ENCODE measurements around the gene MEX3C.

Gene MEX3C

DNA sequence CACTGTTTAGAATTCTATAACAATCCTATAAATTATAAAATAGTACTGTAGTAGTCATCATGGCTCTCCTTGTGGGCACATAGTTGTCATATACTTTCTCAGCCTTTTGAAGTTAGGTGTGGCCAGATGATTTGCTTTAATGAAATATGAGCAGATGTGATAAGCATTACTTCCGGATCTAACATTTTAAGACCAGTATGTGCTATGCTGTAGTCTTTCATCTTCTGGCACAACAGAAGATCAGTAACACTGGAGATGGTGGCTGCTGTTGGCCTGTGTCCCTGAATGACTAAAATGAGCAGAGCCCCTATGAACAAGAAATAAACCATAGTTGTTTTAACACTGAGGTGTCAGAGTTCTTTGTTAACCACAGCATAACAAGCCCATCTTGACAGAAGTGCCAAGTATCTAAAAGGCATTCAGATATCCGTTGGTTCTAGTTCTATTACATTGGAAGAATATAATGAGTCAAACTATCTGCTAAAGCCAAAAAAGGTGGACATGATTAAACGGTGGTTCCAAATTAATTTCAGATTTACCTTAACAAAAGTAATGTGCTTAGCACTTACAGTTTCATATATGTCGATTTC is 6.3 kb downstream of the MEX3C start:
- peak; percentile 67 for DNase-seq

DNA sequence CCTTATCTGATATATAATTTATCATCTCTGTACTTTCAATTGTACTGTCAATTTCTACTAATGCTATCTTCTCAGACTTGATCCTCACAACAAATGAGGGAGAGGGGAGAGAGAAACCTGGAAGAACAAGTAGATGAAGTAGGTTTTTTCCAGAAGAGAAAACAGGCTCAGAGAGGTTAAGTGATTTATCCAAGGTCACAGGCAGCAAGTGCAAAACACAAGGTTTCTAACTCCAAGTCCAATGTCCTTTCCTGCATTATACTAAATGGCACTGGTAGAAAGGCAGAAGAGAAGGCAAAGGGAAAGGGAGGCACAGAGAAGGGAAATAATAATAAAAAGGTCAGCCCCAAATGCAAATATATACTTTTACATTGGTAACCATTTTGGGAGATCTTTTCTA is 7.5 kb downstream of the MEX3C start:
- no peak for DNase-seq

DNA sequence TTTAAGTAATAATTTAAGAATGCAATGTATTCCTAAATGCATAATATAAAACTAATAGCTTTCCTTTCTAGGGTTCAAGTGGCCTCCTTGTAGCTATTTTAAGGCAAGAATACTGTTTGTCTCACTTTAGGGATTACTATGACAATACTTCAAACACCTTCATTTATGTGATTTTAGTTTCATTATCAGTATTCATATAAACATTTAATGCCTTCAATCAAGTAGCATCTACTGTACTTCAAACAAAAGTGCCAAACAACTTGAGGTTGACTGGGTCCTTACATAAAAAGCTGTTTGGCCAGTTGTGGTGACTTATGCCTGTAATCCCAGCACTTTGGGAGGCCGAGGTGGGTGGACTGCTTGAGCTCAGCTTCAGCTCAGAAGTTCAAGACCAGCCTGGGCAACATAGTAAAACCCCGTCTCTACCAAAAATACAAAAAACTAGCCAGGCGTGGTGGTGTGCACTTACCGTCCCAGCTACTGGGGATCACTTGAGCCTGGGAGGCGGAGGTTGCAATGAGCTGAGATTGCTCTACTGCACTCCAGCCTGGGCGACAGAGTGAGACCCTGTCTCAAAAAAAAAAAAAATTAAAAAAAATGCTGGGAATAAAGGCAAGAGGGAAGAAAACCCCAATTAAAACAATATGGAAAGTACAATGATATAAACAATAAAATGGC is 9.3 kb downstream of the MEX3C start:
- DNase-seq = no peak

DNA sequence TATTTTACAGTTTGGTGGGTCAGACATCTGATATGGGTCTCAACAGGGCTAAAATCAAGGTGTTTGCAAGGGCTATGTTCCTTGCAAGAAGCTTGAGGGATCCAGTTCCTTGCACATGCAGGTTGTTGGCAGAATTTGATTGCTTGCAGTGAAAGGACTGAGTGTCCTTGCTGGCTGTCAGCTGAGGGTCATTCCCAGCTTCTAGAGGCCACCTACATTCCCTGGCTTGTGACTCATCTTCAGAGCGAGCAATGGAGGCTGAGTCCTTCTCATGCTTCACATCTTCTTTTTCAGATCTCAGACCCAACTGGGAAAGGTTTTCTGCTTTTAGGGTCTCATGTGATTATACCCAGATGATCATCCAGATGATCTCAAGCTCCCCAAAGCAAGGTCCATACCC is 12.4 kb downstream of the MEX3C start:
- no peak for DNase-seq

DNA sequence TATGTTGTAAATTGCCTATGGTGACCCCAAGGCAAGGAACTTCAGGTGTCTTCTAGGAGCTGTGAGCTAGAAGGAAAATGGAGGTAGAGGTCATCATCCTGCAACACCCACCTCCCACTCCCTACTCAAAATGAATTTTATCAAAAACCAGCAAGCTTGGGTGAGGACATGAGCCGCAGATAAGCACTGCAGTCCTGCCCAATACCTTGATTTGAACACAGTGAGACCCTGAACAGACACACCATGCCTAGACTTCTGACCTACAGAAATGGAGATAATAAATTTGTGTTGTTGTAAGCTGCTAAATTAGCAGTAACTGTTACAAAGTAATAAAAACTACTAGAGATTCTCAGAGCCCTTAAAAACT is 13.4 kb downstream of the MEX3C start:
- DNase-seq = no peak

DNA sequence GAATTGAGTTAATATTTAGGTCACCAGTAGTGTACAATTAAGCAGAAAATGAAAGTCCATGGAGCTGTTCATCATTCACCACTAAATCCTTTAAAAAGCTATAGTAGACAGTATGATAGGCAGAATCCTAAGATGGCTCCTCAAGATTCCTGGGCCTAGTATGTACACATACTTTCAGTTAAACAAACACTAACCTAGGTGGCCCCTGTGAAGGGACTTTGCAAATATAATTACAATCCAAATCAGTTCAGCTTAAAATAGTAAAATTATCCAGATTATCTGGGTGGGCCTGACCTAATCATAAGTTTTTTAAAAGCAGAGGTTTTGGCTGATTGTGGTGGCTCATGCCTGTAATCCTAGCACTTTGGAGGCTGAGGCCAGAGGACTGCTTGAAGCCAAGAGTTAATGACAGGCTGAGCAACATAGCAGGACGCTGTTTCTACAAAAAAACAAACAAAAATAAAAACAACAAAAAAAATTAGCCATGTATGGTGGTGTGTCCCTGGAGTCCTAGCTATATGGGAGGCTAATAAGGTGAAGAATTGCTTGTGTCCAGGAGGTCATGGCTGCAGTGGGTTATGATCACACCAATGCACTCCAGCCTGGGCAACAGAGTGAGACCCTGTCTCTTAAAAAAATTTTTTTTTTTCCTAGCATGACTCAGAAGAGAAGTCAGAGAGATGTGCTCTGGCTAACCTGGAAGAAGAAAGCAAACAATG is 13.9 kb downstream of the MEX3C start:
- no peak for DNase-seq

DNA sequence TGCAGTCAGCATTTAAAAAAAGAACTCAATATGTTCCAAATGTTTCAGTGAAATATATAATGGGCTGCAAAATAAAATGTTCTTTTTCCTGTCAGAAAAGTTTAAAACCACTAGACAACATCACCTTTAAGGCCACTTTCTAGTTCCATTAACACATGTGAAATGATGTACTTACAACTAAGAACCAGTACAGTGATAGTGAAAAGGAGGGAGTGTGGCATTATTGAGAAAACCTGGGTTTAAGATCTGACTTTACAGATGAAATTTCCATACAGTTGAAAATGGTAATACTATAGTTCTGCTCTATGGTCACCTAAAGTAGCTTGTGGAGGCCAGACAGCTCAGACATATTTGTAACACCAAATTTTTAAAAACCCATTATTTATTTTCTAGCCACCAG is 14.7 kb downstream of the MEX3C start:
- no peak for DNase-seq

DNA sequence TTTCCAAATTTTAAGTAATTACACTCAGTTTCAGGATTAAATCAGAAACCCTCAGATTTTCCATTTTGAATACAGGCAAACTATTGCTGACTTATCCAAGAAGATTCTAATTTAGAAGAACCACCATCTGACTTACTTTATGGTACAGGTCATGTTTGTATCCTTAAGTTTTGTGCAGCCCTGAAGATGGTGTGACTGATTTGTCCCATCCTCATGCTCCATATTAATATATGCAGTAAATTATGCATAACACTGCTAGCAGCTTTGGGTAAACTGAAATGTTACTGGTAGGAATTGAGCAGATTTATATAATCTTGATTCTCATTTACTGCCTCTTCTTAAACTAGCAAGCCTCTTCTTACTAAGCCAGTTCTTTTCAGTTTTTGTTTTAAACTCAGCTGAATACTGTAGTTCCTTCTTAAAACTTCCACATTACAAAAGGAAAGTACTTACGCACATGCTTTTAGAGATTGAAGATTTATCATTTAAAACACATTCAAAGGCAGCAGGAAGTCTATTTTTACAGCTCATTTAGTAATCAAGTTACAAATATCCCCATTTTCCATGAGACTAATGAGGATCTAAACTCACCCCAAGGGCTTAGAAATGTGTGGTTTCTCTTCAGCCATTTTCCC is 25.7 kb downstream of the MEX3C start:
- no peak for DNase-seq

DNA sequence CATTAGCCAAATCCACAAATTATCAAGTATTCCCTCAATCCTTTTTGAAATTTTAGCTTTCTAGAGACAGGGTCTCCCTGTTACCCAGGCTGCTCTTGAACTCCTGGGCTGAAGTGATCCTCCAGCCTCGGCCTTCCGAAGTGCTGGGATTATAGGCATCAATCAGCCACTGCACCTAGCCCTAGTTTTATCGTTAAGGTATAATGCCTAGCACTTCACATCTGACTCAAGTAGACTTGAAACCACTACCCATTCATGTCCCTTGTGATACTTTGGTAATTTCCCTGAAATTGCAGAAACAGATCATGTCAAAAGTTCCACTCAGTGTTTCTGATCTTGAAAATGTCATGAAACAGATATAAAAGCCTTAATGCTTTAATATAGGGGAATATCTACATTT is 26.3 kb downstream of the MEX3C start:
- DNase-seq = no peak

DNA sequence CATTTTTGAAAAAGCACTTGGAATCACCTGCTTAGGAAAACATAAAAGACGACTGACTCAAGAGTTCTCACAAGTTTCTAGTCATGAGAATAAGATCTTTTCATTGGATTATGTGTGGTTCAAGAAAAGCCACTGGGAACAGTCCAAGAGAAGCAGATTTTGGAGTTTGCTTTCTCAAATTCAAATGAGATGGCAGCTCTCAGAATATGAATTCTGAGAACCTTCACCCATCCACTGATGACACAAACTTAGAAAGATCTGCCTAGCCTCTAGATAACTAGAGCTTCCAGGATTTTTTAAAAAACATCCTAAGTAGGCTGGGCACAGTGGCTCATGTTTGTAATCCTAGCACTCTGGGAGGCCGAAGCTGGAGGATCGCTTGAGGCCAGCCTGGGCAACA is 26.8 kb downstream of the MEX3C start:
- no peak for DNase-seq

DNA sequence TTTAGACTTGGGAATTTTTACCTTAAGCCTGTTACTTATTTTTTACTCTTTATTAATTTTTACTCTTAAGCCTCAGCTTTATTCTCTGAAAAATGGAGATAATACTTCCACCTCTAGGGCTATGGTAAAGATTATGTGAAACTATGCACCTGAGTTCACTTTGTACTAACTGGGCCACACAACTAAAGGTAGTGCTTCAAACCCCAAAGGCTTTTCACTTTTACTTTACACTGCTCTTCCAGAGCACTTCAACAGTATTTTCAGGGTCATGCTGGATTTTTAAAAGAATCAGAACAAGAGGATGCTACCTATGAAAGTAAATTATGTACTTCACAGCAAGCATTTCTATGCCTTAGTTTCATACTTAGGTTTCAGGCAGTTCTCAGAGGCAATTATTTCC is 27.8 kb downstream of the MEX3C start:
- DNase-seq = no peak

DNA sequence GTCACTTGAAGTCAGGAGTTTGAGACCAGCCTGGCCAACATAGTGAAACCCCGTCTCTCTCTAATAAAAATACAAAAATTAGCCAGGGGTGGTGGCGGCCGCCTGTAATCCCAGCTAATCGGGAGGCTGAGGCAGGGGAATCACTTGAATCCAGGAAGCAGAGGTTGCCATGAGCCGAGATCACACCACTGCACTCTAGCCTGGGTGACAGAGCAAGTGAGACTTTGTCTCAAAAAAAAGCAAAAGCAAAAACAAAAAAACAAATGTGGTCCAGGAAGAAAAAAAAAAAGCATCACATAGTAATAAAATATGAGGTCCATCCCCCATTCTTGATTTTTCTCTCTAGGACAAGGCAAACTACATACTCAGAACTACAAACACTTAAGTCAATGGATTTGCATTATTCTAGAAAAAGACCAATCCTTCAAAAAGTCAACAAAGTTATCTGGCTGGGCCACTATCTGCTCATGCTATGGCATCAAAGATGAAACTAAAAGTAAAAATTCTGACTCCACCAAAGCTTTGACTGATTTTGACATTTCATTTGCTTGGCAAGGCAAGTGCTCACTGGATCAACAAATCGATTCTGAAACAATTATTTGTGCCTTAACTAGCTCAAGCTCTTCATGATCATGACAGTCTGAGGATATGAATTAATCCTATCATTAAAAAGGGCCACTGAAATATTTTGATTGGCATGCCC is 28.4 kb downstream of the MEX3C start:
- DNase-seq = no peak

DNA sequence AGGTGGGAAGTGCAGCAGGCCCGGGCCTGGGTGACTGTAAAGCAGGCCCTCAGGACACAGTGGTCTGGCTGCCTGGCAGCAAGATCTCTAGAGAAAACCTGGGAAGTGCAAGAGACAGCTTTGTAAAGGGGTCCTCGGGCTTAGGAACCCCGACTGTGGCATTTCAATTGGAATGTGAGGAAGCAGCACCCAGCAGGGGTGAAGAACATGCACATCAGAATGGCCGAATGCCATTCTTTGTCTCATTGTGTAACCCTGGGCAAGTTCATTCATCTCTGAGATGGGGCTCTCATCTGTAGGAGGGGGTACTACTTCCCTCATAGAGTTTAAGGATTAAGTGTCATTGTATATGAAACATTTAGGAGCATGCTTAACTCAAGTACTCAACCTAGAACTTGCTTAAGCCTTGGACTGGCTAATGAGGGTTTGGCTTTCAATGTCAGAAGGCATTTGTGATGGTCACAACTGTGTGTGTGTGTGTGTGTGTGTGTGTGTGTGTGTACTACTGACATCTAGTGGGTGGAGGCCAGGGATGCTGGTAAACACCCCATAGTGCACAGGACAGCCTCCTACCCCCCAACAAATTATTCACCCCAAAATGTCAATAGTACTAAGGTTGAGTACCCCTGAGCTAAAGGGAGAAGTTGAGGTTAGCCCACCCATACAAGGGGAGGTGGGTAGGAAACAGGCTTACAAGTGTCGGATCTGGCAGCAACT is 29.3 kb downstream of the MEX3C start:
- DNase-seq = no peak

DNA sequence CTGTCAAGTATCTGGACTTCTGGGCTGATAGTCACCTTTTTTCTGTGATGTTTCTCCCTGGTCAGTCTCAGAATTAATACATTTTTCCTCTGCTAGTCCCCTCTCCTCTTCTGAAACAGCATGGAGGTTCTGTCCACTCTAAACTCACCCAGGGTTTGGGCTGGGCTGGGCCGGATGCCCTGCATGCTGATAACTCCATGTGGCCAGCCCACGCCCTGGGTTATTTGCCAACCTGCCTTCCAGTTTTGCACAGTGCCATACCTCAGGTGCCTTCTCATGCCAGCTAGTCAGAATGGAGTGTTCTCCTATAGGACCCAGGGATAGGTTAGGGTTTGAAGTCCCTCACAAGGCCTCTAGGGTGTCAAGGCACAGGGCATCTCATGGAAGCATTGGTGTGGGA is 32.2 kb downstream of the MEX3C start:
- DNase-seq = no peak

DNA sequence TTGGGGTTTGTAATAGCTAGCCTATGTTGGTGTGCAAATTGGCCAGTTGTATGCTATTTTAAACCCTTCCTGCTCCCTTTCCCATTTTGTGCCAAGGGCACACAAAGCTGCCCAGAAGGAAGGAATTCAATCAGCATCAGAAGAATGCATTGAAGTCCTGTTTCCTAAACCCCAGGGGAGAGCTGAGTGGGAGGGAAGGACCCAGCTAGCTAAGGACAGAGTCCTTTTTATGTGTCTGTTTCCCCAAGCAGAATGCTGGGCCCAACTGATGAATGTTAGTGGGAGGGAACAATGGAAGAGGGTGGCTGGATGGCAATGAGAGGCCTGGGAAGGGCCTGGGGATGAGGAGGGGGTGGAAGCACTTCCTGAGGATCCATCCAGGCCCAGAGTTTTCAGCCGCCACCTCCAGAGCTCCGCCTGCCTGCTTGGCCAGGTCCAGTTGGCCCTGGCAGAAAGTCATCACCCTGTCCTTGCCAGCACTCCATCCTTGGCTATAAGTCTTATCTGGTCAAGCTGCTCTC is 32.7 kb downstream of the MEX3C start:
- no peak for DNase-seq

DNA sequence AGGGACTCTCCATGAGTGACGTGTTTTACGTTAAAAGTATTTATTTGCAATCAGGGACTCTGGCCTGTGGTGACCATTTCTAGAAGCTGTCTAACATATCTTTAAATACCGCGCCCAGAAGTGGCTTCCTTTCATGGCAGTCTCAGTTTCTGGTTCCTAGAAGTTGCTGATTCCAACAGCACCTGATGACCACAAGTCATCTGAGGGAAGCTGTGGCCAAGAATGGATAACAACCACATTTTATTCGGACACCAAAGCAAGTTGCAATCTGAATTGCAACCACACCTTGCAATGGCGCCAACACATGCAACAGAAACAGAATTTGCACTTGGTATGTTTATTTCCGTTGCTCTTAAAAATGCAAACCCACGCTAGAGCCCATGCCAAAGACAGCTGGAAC is 33.1 kb downstream of the MEX3C start:
- no peak for DNase-seq

DNA sequence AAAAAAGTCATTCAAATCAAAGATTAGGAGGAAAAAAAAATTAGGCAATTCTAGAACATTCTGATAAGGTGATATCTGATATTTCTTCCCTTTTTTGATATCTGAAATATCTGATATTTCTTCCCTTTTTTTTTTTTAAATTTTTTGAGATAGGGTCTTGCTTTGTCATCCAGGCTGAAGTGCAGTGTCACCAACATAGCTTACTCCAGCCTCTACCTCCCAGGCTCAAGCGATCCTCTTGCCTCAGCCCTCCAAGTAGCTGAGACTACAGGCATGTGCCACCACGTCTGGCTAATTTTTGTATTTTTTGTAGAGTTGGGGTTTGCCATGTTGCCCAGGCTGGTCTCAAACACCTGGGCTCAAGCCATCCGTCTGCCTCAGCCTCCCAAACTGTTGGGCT is 33.9 kb downstream of the MEX3C start:
- DNase-seq = no peak

DNA sequence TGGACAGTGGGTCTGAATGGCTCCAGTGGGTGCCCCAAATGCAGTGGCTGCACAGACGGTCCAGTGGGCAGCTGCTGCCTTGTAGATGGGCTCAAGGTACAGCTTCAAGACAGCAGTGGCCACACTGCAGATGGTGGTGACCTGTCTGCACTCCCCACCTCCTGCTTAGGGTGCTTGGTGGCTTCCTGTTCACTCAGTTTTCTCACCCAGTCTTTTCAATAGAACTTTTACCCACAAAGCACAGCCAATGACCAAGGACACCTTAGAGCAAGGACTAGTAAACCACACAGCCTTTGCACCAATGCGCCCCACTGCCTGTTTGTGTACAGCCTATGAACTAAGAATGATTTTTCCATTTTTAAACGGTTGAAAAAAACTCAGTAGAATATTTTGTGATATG is 34.9 kb downstream of the MEX3C start:
- DNase-seq = no peak

DNA sequence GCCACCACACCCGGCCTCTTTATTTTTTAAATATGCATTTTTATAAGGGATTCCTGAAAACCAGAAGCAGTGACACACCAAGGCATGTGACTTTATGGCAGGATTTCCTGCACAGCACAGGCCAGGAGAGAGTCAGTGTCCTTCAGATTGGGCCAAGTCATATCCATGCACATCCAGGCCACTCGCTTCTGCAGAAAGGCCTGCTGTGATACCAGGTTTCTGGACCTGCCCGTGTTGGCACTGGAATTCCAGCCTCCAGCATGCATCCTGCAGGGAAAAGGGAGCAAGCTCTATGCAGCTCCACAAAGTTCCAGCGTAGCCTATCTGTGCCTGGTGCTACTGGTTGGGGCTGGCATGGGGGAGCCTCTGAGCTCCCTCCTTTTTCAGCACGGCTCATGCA is 36.8 kb downstream of the MEX3C start:
- DNase-seq = no peak

DNA sequence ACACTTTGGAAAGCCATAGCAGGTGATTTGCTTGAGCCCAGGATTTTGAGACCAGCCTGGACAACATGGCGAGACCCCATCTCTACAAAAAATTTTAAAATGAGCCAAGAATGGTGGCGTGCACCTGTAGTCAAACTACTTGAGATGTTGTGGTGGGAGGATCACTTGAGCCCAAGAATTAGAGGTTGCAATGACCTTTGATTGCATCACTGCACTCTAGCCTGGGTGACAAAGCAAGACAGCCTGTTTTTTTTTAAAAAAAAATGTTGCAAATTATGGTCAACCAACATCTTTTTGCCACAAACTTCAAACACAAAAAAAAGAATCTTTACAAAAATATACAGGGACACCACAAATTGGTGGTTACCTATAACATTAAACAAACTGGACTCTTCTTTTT is 40.3 kb downstream of the MEX3C start:
- DNase-seq = no peak

DNA sequence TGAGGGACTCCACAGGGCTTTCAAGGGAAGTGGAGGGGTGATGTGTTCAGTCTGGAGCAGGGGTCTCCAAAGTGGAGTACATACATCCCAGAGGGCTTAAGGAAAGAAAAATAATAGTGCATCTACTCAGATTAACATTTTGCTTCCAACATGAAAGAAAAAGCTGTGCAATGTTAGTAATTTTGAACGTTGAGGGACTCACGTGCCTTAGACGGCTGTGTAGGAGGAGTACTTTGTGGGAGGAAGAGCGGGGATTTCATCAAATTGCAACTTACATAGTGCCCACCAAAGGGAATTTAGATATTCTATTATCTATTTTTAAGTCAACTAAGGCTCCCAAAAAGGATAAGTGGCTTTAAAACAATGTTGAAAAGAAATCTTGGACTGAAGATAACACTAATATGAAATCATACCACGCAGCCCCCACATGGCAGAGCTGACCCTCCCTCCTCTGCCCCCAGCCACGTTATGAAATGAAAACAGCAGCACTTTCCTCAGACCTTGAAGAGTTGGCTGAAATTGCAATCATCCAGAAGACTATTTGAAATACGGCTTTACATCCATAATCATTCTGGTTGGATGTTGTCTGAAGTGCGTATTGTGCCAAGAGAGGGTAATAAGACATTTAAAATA is 42.9 kb downstream of the MEX3C start:
- no peak for DNase-seq

Data from CD4-positive, alpha-beta T cell treated with Interleukin-10 for 1 hour (primary cell).